ENCODE data around the gene SERPIND1. TPM values are rescaled to one million over a fixed set of nuclear protein-coding genes. Genes with fewer than 3 reads are reported as not detected.

The SERPIND1 gene
- total and polyA plus RNA-seq, 2 experiments from 2014 or later = 50.9 to 56.8 TPM

DNA sequence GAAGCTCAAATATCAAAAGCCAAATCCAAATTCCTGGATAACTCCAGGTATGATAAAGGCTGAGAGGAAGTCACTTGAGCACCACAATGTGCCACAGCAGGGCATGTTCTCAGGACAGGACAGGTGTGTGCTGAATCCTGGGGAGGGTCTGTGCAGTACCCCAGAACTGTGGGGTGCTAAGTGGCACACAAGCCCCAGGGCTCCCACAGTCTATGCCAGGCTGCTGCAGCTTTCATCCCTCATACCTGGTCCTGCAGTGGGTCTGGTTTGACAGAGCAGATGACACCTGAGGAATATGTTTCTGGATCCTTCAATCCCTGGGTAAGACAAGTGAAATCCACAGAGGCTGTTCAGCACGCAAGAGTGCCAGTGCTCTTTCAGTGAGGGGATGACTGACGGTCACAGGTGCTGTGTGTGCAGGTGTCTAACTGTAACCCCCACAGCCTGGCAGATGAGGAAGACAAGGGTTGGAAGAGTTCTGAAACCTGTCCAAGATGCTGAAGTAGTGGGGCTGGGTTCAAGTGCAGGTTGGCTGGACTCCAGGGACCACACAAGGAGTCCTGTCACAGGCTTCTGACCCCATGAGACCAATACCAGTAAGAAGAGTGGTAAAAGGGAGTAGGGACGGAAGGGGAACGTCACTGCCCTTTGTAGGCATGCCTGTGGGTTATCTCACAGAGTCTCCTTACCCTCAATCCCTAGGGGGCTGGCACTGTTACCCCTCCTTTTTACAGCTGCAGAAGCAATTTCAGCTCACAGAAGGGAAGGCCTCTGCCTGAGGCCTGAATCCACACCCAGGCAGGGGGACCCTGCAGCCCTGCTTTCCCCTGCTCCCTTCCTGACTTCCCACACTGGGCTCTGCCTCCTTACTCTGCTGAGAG is 14.1 kb downstream of the SERPIND1 start:
- H3K9me2 ChIP-seq (replicated peaks; ENCODE audit: insufficient read depth) = no peaks in the 10 kb centered on the region
- no peak overlapping the region for H3K27ac ChIP-seq
- H3K4me2 ChIP-seq = no peak overlapping the region
- no peak overlapping the region for H2AFZ ChIP-seq
- no peak for DNase-seq (ENCODE audit: low spot score)
- no peaks in the 10 kb centered on the region for H3K27me3 ChIP-seq
- no peaks in the 10 kb centered on the region for H4K20me1 ChIP-seq (ENCODE audit: insufficient read depth, poor library complexity, severe bottlenecking)
- 94% methylated on average over 4 of the region's 4 CpGs for WGBS (ENCODE audit: low lambda C conversion rate, missing lambda C conversion rate)
- H3K79me2 ChIP-seq = no peaks in the 10 kb centered on the region
- TF ChIP-seq EZH2phosphoT487 (IDR thresholded peaks at IDR 0.05; ENCODE audit: low read depth, severe bottlenecking, unreplicated experiment) = no peak
- no peaks in the 10 kb centered on the region for H3K9me3 ChIP-seq (ENCODE audit: low read depth)
- no peaks in the 10 kb centered on the region for H3K36me3 ChIP-seq (replicated peaks; ENCODE audit: insufficient read depth, low read depth)
- H3K4me3 ChIP-seq = no peak overlapping the region
- no peaks in the 10 kb centered on the region for H3K4me1 ChIP-seq (ENCODE audit: insufficient read depth)

GRCh38 chr22:20788627-20789344 is 14.9 kb downstream of the SERPIND1 start:
- no peak overlapping the region for H3K4me3 ChIP-seq
- WGBS (ENCODE audit: low lambda C conversion rate, missing lambda C conversion rate) = 94% methylated on average over 5 of the region's 5 CpGs

DNA sequence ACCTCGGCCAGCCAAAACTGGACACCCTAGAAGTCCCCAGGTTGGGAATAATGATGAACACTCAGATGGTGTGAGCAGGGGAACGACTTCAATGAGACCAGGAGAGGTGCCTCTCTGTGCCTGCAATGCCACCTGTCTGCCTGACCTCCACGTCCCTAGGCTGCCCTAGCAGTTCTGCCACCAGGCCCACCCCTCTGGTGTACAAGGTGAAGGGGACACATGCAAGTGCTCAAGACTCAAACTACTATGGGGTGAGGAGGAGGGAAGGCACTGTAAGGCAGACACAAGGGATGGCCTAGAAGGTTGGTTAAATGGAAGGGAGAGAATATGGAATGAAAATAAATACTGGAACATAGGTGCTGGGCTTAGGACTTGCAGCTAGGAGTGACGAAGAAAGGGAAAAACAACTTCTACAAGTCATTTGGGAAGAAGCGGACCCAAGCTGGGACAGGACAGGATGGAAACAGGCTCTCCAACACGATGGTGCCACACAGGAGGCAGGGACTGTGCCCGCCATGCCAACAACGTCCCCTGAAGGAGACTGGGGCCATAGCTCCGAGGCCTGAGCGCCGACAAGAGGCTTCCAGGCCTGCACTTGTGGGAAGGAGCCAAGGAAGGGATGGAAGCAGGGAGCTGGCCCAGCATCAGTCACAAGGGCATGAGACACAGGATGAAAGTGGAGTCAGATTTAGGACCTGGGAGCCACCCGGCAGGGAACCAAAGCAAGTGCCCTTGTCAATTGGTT is 18.5 kb downstream of the SERPIND1 start:
- WGBS (ENCODE audit: low lambda C conversion rate, missing lambda C conversion rate) = 97% methylated on average over 12 of the region's 12 CpGs
- no peak overlapping the region for H3K27ac ChIP-seq
- H3K4me2 ChIP-seq = no peak overlapping the region
- no peaks in the 10 kb centered on the region for H3K79me2 ChIP-seq
- no peaks in the 10 kb centered on the region for H4K20me1 ChIP-seq (ENCODE audit: insufficient read depth, poor library complexity, severe bottlenecking)
- no peaks in the 10 kb centered on the region for H3K27me3 ChIP-seq
- H3K36me3 ChIP-seq (replicated peaks; ENCODE audit: insufficient read depth, low read depth) = no peaks in the 10 kb centered on the region
- no peak for DNase-seq (ENCODE audit: low spot score)
- TF ChIP-seq EZH2phosphoT487 (IDR thresholded peaks at IDR 0.05; ENCODE audit: low read depth, severe bottlenecking, unreplicated experiment) = no peak
- TF ChIP-seq EZH2 (IDR thresholded peaks at IDR 0.05; ENCODE audit: borderline replicate concordance) = no peak
- TF ChIP-seq, protein P1, sequence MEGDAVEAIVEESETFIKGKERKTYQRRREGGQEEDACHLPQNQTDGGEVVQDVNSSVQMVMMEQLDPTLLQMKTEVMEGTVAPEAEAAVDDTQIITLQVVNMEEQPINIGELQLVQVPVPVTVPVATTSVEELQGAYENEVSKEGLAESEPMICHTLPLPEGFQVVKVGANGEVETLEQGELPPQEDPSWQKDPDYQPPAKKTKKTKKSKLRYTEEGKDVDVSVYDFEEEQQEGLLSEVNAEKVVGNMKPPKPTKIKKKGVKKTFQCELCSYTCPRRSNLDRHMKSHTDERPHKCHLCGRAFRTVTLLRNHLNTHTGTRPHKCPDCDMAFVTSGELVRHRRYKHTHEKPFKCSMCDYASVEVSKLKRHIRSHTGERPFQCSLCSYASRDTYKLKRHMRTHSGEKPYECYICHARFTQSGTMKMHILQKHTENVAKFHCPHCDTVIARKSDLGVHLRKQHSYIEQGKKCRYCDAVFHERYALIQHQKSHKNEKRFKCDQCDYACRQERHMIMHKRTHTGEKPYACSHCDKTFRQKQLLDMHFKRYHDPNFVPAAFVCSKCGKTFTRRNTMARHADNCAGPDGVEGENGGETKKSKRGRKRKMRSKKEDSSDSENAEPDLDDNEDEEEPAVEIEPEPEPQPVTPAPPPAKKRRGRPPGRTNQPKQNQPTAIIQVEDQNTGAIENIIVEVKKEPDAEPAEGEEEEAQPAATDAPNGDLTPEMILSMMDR (IDR thresholded peaks at IDR 0.05; ENCODE audit: poor library complexity) = no peak
- no peak overlapping the region for H2AFZ ChIP-seq
- no peaks in the 10 kb centered on the region for H3K9me2 ChIP-seq (replicated peaks; ENCODE audit: insufficient read depth)
- no peaks in the 10 kb centered on the region for H3K4me1 ChIP-seq (ENCODE audit: insufficient read depth)
- no peaks in the 10 kb centered on the region for H3K9me3 ChIP-seq (ENCODE audit: low read depth)
- no peak overlapping the region for H3K4me3 ChIP-seq

More at GRCh38 chr22:20788627-20789344, 14.9 kb downstream of the SERPIND1 start:
- no peak for DNase-seq (ENCODE audit: low spot score)
- no peaks in the 10 kb centered on the region for H3K9me2 ChIP-seq (replicated peaks; ENCODE audit: insufficient read depth)
- H3K27me3 ChIP-seq = no peaks in the 10 kb centered on the region
- no peaks in the 10 kb centered on the region for H3K4me1 ChIP-seq (ENCODE audit: insufficient read depth)
- H3K27ac ChIP-seq = no peak overlapping the region
- H4K20me1 ChIP-seq (ENCODE audit: insufficient read depth, poor library complexity, severe bottlenecking) = no peaks in the 10 kb centered on the region
- no peaks in the 10 kb centered on the region for H3K9me3 ChIP-seq (ENCODE audit: low read depth)
- no peaks in the 10 kb centered on the region for H3K79me2 ChIP-seq
- no peak overlapping the region for H2AFZ ChIP-seq
- H3K4me2 ChIP-seq = no peak overlapping the region
- no peaks in the 10 kb centered on the region for H3K36me3 ChIP-seq (replicated peaks; ENCODE audit: insufficient read depth, low read depth)
- TF ChIP-seq, protein P1 (IDR thresholded peaks at IDR 0.05; ENCODE audit: poor library complexity) = no peak
- TF ChIP-seq EZH2 (IDR thresholded peaks at IDR 0.05; ENCODE audit: borderline replicate concordance) (no peak), EZH2phosphoT487 (IDR thresholded peaks at IDR 0.05; ENCODE audit: low read depth, severe bottlenecking, unreplicated experiment) (no peak)
